Liver (tissue), 9 donors: ENCODE results near the gene PELI3. TPM values are rescaled to one million over a fixed set of nuclear protein-coding genes. Genes with fewer than 3 reads are reported as not detected.
"Not testable (repeated sequence)": the region's sequence is repeated elsewhere in the genome, so short reads cannot be mapped to it uniquely, and the experiment has no call there.

Experiments
- DNase-seq: peaks from one replicate; pipeline ENCODE4 v3.0.0-alpha.2; 2017; ENCODE audit warnings: low spot score
- H3K27ac ChIP-seq, 2 donors: one replicate each; pipeline ENCODE4 v1.7.0; 2013; ENCODE audit warnings: inconsistent platforms in 2 of 2, low read length in 2 of 2, control low read depth in 1 of 2, low read depth in 1 of 2, mild to moderate bottlenecking in 1 of 2
- H3K27me3 ChIP-seq, 4 donors: one replicate each; pipeline versions ENCODE4 v1.6.1 to v1.7.0; 2013; ENCODE audit warnings: low read length in 3 of 4, inconsistent platforms in 1 of 4, mild to moderate bottlenecking in 1 of 4, moderate library complexity in 1 of 4; ENCODE audit not compliant: control insufficient read depth in 4 of 4, insufficient read depth in 4 of 4
- H3K36me3 ChIP-seq, 4 donors: one replicate each; pipeline versions ENCODE4 v1.6.1 to v1.7.0; 2013; ENCODE audit warnings: low read length in 3 of 4, mild to moderate bottlenecking in 3 of 4, low read depth in 1 of 4, moderate library complexity in 1 of 4; ENCODE audit not compliant: control insufficient read depth in 4 of 4, insufficient read depth in 3 of 4
- H3K4me1 ChIP-seq, 4 donors: one replicate each; pipeline versions ENCODE4 v1.6.1 to v1.7.0; 2013; ENCODE audit warnings: low read length in 3 of 4, mild to moderate bottlenecking in 3 of 4, moderate library complexity in 1 of 4; ENCODE audit not compliant: control insufficient read depth in 4 of 4, insufficient read depth in 4 of 4
- H3K4me3 ChIP-seq, 3 donors: one replicate each; pipeline versions ENCODE4 v1.6.1 to v1.7.0; 2013; ENCODE audit warnings: low read length in 3 of 3, control low read depth in 1 of 3, low read depth in 1 of 3, mild to moderate bottlenecking in 1 of 3
- H3K9ac ChIP-seq, 2 donors: one replicate each; pipeline ENCODE4 v1.7.0; 2013; ENCODE audit warnings: low read length in 2 of 2, mild to moderate bottlenecking in 2 of 2, moderate library complexity in 2 of 2, control low read depth in 1 of 2, low read depth in 1 of 2
- H3K9me3 ChIP-seq, 4 donors: one replicate each; pipeline versions ENCODE4 v1.6.1 to v1.7.0; 2013; ENCODE audit warnings: low read length in 3 of 4; ENCODE audit not compliant: control insufficient read depth in 4 of 4
- FOXA1 ChIP-seq: IDR thresholded peaks from 2 replicates; pipeline ENCODE4 v1.6.1; 2016; ENCODE audit warnings: antibody characterized with exemption
- FOXA2 ChIP-seq: IDR thresholded peaks from 2 replicates; pipeline ENCODE4 v1.6.1; 2016; ENCODE audit warnings: antibody characterized with exemption
- GABPA ChIP-seq, 2 donors: IDR thresholded peaks in 1 of 2; conservative IDR thresholded peaks in 1 of 2; 2 replicates each; pipeline ENCODE4 v1.6.1; 2016; ENCODE audit warnings: antibody characterized with exemption in 2 of 2, mild to moderate bottlenecking in 1 of 2, moderate library complexity in 1 of 2
- TAF1 ChIP-seq: conservative IDR thresholded peaks from 2 replicates; pipeline ENCODE4 v1.6.1; 2016; ENCODE audit warnings: antibody characterized with exemption, mild to moderate bottlenecking
- YY1 ChIP-seq: IDR thresholded peaks from 2 replicates; pipeline ENCODE4 v1.6.1; 2016; ENCODE audit warnings: antibody characterized with exemption, mild to moderate bottlenecking
- WGBS: extraction: QIAGEN DNeasy Blood & Tissue Kit; methylation state at CpG from one replicate; pipeline ENCODE4 v1.1.7; 2013; 5-methylcytosine and 5-hydroxymethylcytosine counted together
- polyA plus RNA-seq, 2 donors: library from polyadenylated mRNA; stranded (reverse) in 1 of 2; unstranded in 1 of 2; fragments of 200-250 nt in 1 of 2; fragments of >200 nt in 1 of 2; fragmentation: Nextera tagmentation in 1 of 2; extraction: Ambion mirVana in 1 of 2; gene quantifications; one replicate each; pipeline versions ENCODE4 v1.2.1 to v1.2.3, GENCODE V29; 2013 to 2015
- total RNA-seq, 2 donors: library from RNA; depleted of rRNA; stranded (reverse); fragments of >200 nt; gene quantifications; one replicate each; pipeline ENCODE4 v1.2.3, GENCODE V29; 2014
- TF ChIP-seq, protein P1 (sequence below): IDR thresholded peaks from 2 replicates; pipeline ENCODE4 v1.6.1; 2016; ENCODE audit warnings: antibody characterized with exemption
- TF ChIP-seq, protein P2 (sequence below): IDR thresholded peaks from 2 replicates; pipeline ENCODE4 v1.6.1; 2016; ENCODE audit warnings: antibody characterized with exemption
- donor health status: healthy.
- donor health status: healthy.
- donor health status: healthy.
- donor health status: healthy.
- donor health status: healthy.

Gene PELI3
- total and polyA plus RNA-seq, 4 donors: 1.7 to 5.4 (median 2.1) TPM

DNA sequence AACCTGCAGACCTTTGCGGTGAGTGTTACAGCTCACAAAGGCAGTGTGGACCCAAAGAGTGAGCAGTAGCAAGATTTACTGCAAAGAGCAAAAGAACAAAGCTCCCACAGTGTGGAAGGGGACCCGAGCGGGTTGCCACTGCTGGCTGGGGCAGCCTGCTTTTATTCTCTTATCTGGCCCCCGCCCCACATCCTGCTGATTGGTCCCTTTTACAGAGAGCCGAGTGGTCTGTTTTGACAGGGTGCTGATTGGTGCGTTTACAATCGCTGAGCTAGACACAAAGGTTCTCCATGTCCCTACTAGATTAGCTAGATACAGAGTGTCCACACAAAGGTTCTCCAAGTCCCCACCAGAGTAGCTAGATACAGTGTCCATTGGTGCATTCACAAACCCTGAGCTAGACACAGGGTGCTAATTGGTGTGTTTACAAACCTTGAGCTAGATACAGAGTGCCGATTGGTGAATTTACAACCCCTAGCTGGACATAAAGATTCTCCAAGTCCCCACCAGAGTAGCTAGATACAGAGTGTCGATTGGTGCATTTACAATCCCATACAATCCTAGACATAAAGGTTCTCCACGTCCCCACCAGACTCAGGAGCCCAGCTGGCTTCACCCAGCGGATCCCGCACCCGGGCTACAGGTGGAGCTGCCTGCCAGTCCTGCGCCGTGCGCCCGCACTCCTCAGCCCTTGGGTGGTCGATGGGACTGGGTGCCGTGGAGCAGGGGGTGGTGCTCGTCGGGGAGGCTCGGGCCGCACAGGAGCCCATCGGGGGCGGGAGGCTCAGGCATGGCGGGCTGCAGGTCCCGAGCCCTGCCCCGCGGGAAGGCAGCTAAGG, 26.4 kb upstream of the PELI3 start:
- not testable (repeated sequence) for H3K27me3 ChIP-seq, H3K4me3 ChIP-seq, H3K9me3 ChIP-seq, H3K4me1 ChIP-seq, H3K9ac ChIP-seq, DNase-seq, H3K27ac ChIP-seq
- 88% methylated on average over 29 of the region's 29 CpGs for whole genome bisulfite sequencing
- peaks cover 4 to 14% (median 6%) of the 10 kb centered on the region in 4 donors for H3K36me3 ChIP-seq

DNA sequence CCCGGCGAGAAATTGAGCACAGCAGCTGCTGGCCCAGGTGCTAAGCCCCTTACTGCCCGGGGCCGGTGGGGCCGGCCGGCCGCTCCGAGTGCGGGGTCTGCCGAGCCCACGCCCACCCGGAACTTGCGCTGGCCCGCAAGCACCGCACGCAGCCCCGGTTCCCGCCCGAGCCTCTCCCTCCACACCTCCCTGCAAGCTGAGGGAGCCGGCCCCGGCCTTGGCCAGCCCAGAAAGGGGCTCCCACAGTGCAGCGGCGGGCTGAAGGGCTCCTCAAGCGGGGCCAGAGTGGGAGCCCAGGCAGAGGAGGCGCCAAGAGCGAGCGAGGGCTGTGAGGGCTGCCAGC, 25.8 kb upstream of the PELI3 start:
- H3K4me3 ChIP-seq, H3K4me1 ChIP-seq, H3K36me3 ChIP-seq, DNase-seq, H3K27ac ChIP-seq, H3K27me3 ChIP-seq, H3K9me3 ChIP-seq, H3K9ac ChIP-seq: not testable (repeated sequence)
- 90% methylated on average over 27 of the region's 27 CpGs for WGBS

DNA sequence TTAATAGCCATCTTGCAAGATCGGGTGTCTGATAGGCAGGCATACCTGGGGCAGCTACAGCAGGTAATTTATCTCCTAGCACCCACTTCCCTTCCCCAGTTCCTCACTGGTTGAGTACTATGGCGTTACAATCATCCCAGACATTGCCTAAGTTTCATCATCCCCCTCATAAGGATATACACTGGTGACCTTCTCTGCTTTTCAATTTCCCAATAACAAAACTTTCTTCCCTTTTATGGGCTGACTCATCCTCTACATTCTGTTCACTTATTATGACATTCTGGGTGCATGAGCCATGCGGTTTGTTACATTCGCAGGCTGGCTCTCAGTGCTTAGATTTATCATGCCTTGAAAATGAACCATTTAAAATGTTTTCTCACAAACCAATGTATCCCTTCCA, 23.1 kb upstream of the PELI3 start:
- TF ChIP-seq TAF1 (no peak), GABPA (IDR thresholded peaks at IDR 0.05 in 1 of 2, conservative IDR thresholded peaks at IDR 0.05 in 1 of 2) (no peak)
- TF ChIP-seq, protein P1, sequence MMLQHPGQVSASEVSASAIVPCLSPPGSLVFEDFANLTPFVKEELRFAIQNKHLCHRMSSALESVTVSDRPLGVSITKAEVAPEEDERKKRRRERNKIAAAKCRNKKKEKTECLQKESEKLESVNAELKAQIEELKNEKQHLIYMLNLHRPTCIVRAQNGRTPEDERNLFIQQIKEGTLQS: no peak
- no peaks in the 10 kb centered on the region for H3K36me3 ChIP-seq
- peaks cover 0 to 3% (median 0%) of the 10 kb centered on the region in 4 donors for H3K27me3 ChIP-seq
- 77% methylated on average over 4 of the region's 4 CpGs for WGBS
- H3K4me1 ChIP-seq: no peaks in the 10 kb centered on the region
- H3K4me3 ChIP-seq: no peak overlapping the region
- no peak overlapping the region for H3K27ac ChIP-seq
- H3K9me3 ChIP-seq: peaks cover 0 to 4% (median 0%) of the 10 kb centered on the region in 4 donors
- no peak overlapping the region for H3K9ac ChIP-seq
- no peak for DNase-seq

DNA sequence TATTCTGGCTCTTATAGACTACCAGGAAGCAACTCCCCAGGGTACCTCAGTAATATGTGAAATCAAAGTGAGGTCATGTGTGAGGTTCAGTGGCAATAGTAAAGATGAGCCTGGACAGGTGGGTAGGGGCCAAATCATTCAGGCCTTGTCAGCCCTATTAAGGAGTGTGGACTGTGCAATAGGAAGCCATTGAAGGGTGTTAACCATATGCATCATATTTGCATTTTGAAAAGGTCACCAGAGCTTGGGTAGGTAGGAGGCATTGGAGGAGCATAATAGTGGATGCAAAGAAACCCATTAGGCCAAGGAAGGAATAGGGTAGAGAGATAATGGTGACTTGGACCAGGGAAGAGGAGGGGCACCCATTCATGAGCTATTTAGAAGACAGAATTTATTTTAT, 19.7 kb upstream of the PELI3 start:
- Histone ChIP-seq H3K27ac (no peak overlapping the region), H3K9me3 (peaks cover 0 to 4% (median 0%) of the 10 kb centered on the region in 4 donors), H3K4me3 (no peak overlapping the region), H3K4me1 (no peaks in the 10 kb centered on the region), H3K27me3 (peaks cover 0 to 3% (median 0%) of the 10 kb centered on the region in 4 donors), H3K36me3 (no peaks in the 10 kb centered on the region), H3K9ac (no peak overlapping the region)
- no peak for DNase-seq
- TF ChIP-seq FOXA1 (no peak), GABPA (IDR thresholded peaks at IDR 0.05 in 1 of 2, conservative IDR thresholded peaks at IDR 0.05 in 1 of 2) (no peak), YY1 (no peak), FOXA2 (no peak)
- TF ChIP-seq, protein P2, sequence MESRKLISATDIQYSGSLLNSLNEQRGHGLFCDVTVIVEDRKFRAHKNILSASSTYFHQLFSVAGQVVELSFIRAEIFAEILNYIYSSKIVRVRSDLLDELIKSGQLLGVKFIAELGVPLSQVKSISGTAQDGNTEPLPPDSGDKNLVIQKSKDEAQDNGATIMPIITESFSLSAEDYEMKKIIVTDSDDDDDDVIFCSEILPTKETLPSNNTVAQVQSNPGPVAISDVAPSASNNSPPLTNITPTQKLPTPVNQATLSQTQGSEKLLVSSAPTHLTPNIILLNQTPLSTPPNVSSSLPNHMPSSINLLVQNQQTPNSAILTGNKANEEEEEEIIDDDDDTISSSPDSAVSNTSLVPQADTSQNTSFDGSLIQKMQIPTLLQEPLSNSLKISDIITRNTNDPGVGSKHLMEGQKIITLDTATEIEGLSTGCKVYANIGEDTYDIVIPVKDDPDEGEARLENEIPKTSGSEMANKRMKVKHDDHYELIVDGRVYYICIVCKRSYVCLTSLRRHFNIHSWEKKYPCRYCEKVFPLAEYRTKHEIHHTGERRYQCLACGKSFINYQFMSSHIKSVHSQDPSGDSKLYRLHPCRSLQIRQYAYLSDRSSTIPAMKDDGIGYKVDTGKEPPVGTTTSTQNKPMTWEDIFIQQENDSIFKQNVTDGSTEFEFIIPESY: no peak
